H9 (cell line): ENCODE measurements around the gene DNAH8. TPM values are rescaled to one million over a fixed set of nuclear protein-coding genes. Genes with fewer than 3 reads are reported as not detected.

ENCODE experiments used
- DNase-seq: peaks from one replicate; pipeline ENCODE4 v3.0.0-alpha.2; 2017
- H2AFZ ChIP-seq: one replicate; pipeline ENCODE4 v1.6.1; 2013; ENCODE audit warnings: mild to moderate bottlenecking, low read length, control low read depth, moderate library complexity
- H2AK5ac ChIP-seq: 2 replicates; pipeline ENCODE4 v1.6.1; 2013; ENCODE audit warnings: low read length, control low read depth, mixed read lengths; ENCODE audit not compliant: insufficient read length
- H2BK120ac ChIP-seq: one replicate; pipeline ENCODE4 v1.6.1; 2013; ENCODE audit warnings: low read depth, mild to moderate bottlenecking, low read length, control low read depth, inconsistent platforms; ENCODE audit not compliant: poor library complexity, severe bottlenecking
- H2BK12ac ChIP-seq: 2 replicates; pipeline ENCODE4 v1.6.1; 2013; ENCODE audit warnings: low read length, control low read depth, mixed read lengths, low read depth; ENCODE audit not compliant: insufficient read length
- H2BK15ac ChIP-seq: 2 replicates; pipeline ENCODE4 v1.6.1; 2013; ENCODE audit warnings: low read depth, low read length, control low read depth
- H2BK20ac ChIP-seq: one replicate; pipeline ENCODE4 v1.6.1; 2013; ENCODE audit warnings: low read depth, mild to moderate bottlenecking, low read length, control low read depth, inconsistent platforms; ENCODE audit not compliant: poor library complexity, severe bottlenecking
- H2BK5ac ChIP-seq: 2 replicates; pipeline ENCODE4 v1.6.1; 2013; ENCODE audit warnings: low read length, control low read depth, mixed read lengths; ENCODE audit not compliant: insufficient read length
- H3K14ac ChIP-seq: 2 replicates; pipeline ENCODE4 v1.6.1; 2013; ENCODE audit warnings: low read length, control low read depth; ENCODE audit not compliant: insufficient read depth
- H3K18ac ChIP-seq: 2 replicates; pipeline ENCODE4 v1.6.1; 2013; ENCODE audit warnings: low read depth, mild to moderate bottlenecking, mixed read lengths, low read length, control low read depth; ENCODE audit not compliant: insufficient read length
- H3K23ac ChIP-seq: 2 replicates; pipeline ENCODE4 v1.6.1; 2013; ENCODE audit warnings: low read length, control low read depth, mixed read lengths, low read depth; ENCODE audit not compliant: insufficient read length
- H3K23me2 ChIP-seq: 2 replicates; pipeline ENCODE4 v1.6.1; 2013; ENCODE audit warnings: low read depth, mild to moderate bottlenecking, mixed read lengths, low read length, control low read depth; ENCODE audit not compliant: insufficient read length, poor library complexity, severe bottlenecking
- H3K27ac ChIP-seq: 2 replicates; pipeline ENCODE4 v1.5.1; 2013; ENCODE audit warnings: low read length, control low read depth, mixed read lengths, low read depth; ENCODE audit not compliant: insufficient read length
- H3K27me3 ChIP-seq: 2 replicates; pipeline ENCODE4 v1.6.1; 2013; ENCODE audit warnings: low read length, control low read depth, inconsistent platforms; ENCODE audit not compliant: insufficient read depth
- H3K4ac ChIP-seq: 2 replicates; pipeline ENCODE4 v1.6.1; 2013; ENCODE audit warnings: low read depth, mild to moderate bottlenecking, control low read depth, inconsistent platforms, low read length, moderate library complexity
- H3K4me1 ChIP-seq: 2 replicates; pipeline ENCODE4 v1.6.1; 2013; ENCODE audit warnings: low read length, control low read depth, inconsistent platforms; ENCODE audit not compliant: insufficient read depth
- H3K4me2 ChIP-seq: 2 replicates; pipeline ENCODE4 v1.6.1; 2013; ENCODE audit warnings: low read length, control low read depth, mixed read lengths; ENCODE audit not compliant: insufficient read length, insufficient read depth
- H3K56ac ChIP-seq: 2 replicates; pipeline ENCODE4 v1.6.1; 2013; ENCODE audit warnings: low read depth, mild to moderate bottlenecking, mixed read lengths, low read length, control low read depth; ENCODE audit not compliant: insufficient read length
- H3K79me1 ChIP-seq: 2 replicates; pipeline ENCODE4 v1.6.1; 2013; ENCODE audit warnings: low read depth, mild to moderate bottlenecking, moderate library complexity, low read length, control low read depth, inconsistent platforms; ENCODE audit not compliant: insufficient read depth, poor library complexity, severe bottlenecking
- H3K79me2 ChIP-seq: 2 replicates; pipeline ENCODE4 v1.6.1; 2013; ENCODE audit warnings: low read length, control low read depth, inconsistent platforms; ENCODE audit not compliant: insufficient read depth
- H3K9ac ChIP-seq: 2 replicates; pipeline ENCODE4 v1.6.1; 2013; ENCODE audit warnings: low read length, control low read depth, mixed read lengths; ENCODE audit not compliant: insufficient read length; ENCODE audit errors: extremely low read depth
- H3K9me3 ChIP-seq: one replicate; pipeline ENCODE4 v1.6.1; 2013; ENCODE audit warnings: low read depth, low read length, inconsistent platforms; ENCODE audit not compliant: control insufficient read depth
- H3T11ph ChIP-seq: one replicate; pipeline ENCODE4 v1.6.1; 2013; ENCODE audit warnings: mild to moderate bottlenecking, low read length, control low read depth, inconsistent platforms
- H4K20me1 ChIP-seq: one replicate; pipeline ENCODE4 v1.6.1; 2013; ENCODE audit not compliant: control insufficient read depth, insufficient read length, insufficient read depth
- H4K5ac ChIP-seq: 2 replicates; pipeline ENCODE4 v1.6.1; 2013; ENCODE audit warnings: low read depth, mild to moderate bottlenecking, mixed read lengths, low read length, control low read depth; ENCODE audit not compliant: insufficient read length
- H4K8ac ChIP-seq: replicated peaks from 2 replicates; pipeline ENCODE4 v1.6.1; 2013; ENCODE audit warnings: low read length, control low read depth, mixed read lengths, low read depth; ENCODE audit not compliant: insufficient read length
- H4K91ac ChIP-seq: 2 replicates; pipeline ENCODE4 v1.6.1; 2013; ENCODE audit warnings: low read depth, mild to moderate bottlenecking, moderate library complexity, mixed read lengths, low read length, control low read depth; ENCODE audit not compliant: insufficient read length
- H3K27ac Mint-ChIP-seq, 3 experiments: 2 replicates in 2 of 3; 3 replicates in 1 of 3; pipeline ENCODE4 v1.8.0; 2020 to 2021; ENCODE audit warnings: mixed read lengths in 3 of 3, mild to moderate bottlenecking in 1 of 3, moderate library complexity in 1 of 3
- H3K27me3 Mint-ChIP-seq: 2 replicates; pipeline ENCODE4 v1.8.0; 2021; ENCODE audit warnings: low read depth, mild to moderate bottlenecking, moderate library complexity, mixed read lengths
- H3K36me3 Mint-ChIP-seq, 3 experiments: 2 replicates in 2 of 3; 3 replicates in 1 of 3; pipeline ENCODE4 v1.8.0; 2020 to 2021; ENCODE audit warnings: low read depth in 3 of 3, mixed read lengths in 3 of 3; ENCODE audit not compliant: insufficient read depth in 1 of 3
- H3K4me1 Mint-ChIP-seq, 2 experiments: 2 replicates each; pipeline ENCODE4 v1.8.0; 2020; ENCODE audit warnings: mixed read lengths in 2 of 2
- H3K4me3 Mint-ChIP-seq, 2 experiments: 2 replicates in 1 of 2; 3 replicates in 1 of 2; pipeline ENCODE4 v1.8.0; 2020 to 2021; ENCODE audit warnings: mild to moderate bottlenecking in 2 of 2, mixed read lengths in 2 of 2, moderate library complexity in 1 of 2
- H3K9me3 Mint-ChIP-seq, 2 experiments: 2 replicates in 1 of 2; 3 replicates in 1 of 2; pipeline ENCODE4 v1.8.0; 2020; ENCODE audit warnings: mild to moderate bottlenecking in 2 of 2, mixed read lengths in 2 of 2, moderate library complexity in 1 of 2
- CTCF ChIP-seq: fragments of 200-600 bp; sonication (generic); conservative IDR thresholded peaks from 3 replicates; pipeline ENCODE4 v1.8.0; 2021; ENCODE audit warnings: antibody characterized with exemption, mild to moderate bottlenecking
- WGBS: extraction: QIAGEN DNeasy Blood & Tissue Kit; methylation state at CpG from one replicate; pipeline ENCODE4 v1.1.7; 2013; ENCODE audit warnings: missing lambda C conversion rate, low lambda C conversion rate, mixed read lengths; ENCODE audit not compliant: insufficient read length; ENCODE audit errors: extremely low coverage; 5-methylcytosine and 5-hydroxymethylcytosine counted together
- total RNA-seq: library from RNA; stranded (reverse); gene quantifications from 2 replicates; pipeline ENCODE4 v1.2.1, GENCODE V29; 2021

DNAH8 gene
- total RNA-seq, 1 experiment from 2014 or later, result not detected

GRCh38 chr6:38806271-38806670, 91.2 kb downstream of the DNAH8 start:
- peaks cover 16% of the 10 kb centered on the region for H3K27me3 Mint-ChIP-seq
- Histone ChIP-seq H3K4ac (no peak overlapping the region), H3K56ac (no peak overlapping the region), H2BK5ac (no peak overlapping the region), H3K9me3 (no peaks in the 10 kb centered on the region), H3T11ph (no peak overlapping the region), H2AK5ac (no peak overlapping the region), H3K18ac (no peak overlapping the region), H3K23me2 (no peaks in the 10 kb centered on the region), H4K5ac (no peak overlapping the region), H3K23ac (no peak overlapping the region), H3K27ac (no peak overlapping the region), H2BK20ac (no peak overlapping the region), H2BK12ac (no peak overlapping the region), H4K8ac (no peak overlapping the region), H2BK120ac (no peak overlapping the region), H3K4me2 (no peak overlapping the region), H2AFZ (no peak overlapping the region), H4K20me1 (no peaks in the 10 kb centered on the region), H3K4me1 (no peaks in the 10 kb centered on the region), H3K14ac (no peak overlapping the region), H3K79me2 (no peaks in the 10 kb centered on the region), H2BK15ac (no peak overlapping the region), H3K9ac (no peak overlapping the region), H4K91ac (no peak overlapping the region), H3K79me1 (no peaks in the 10 kb centered on the region), H3K27me3 (no peaks in the 10 kb centered on the region)
- H3K4me1 Mint-ChIP-seq, result peaks cover 0 to 3% of the 10 kb centered on the region in 2 experiments; a peak in 1 of 4 replicates
- H3K27ac Mint-ChIP-seq, result no peak overlapping the region
- no peak overlapping the region for H3K4me3 Mint-ChIP-seq
- peak; percentile 29; the same call in 2 of the 3 replicates for TF ChIP-seq CTCF
- H3K9me3 Mint-ChIP-seq, result no peaks in the 10 kb centered on the region; a peak in 1 of 5 replicates
- WGBS, result no CpG with 5 or more reads among the region's 2 CpGs
- DNase-seq, result no peak
- H3K36me3 Mint-ChIP-seq, result no peaks in the 10 kb centered on the region
